ENCODE data around the gene SMAD6.
A peak's percentile ranks its signal among the peaks of the same experiment; 100 is the strongest.

The SMAD6 gene

GRCh38 chr15:66760968-66761725 is 59.1 kb downstream of the SMAD6 start:
- DNase-seq: no peak

GRCh38 chr15:66761726-66762595 is 59.9 kb downstream of the SMAD6 start:
- no peak for DNase-seq

GRCh38 chr15:66763186-66764071 is 61.4 kb downstream of the SMAD6 start:
- no peak for DNase-seq

GRCh38 chr15:66764072-66764786 is 62.2 kb downstream of the SMAD6 start:
- DNase-seq: no peak

- peak; percentile 71 for DNase-seq
Measured at GRCh38 chr15:66765478-66766281, 63.6 kb downstream of the SMAD6 start.

GRCh38 chr15:66766282-66767230 is 64.5 kb downstream of the SMAD6 start:
- DNase-seq: no peak

- DNase-seq: no peak
Measured at GRCh38 chr15:66767240-66767659, 65.2 kb downstream of the SMAD6 start.

- no peak for DNase-seq
Measured at GRCh38 chr15:66768987-66769386, 67.0 kb downstream of the SMAD6 start.

- no peak for DNase-seq
Measured at GRCh38 chr15:66770518-66771350, 68.7 kb downstream of the SMAD6 start.

GRCh38 chr15:66771351-66771650 is 69.3 kb downstream of the SMAD6 start:
- no peak for DNase-seq

GRCh38 chr15:66772604-66773128 is 70.6 kb downstream of the SMAD6 start:
- DNase-seq: no peak

GRCh38 chr15:66773129-66773873 is 71.3 kb downstream of the SMAD6 start:
- DNase-seq: no peak

- DNase-seq: peak; percentile 36
Measured at GRCh38 chr15:66774001-66774814, 72.2 kb downstream of the SMAD6 start.

- no peak for DNase-seq
Measured at GRCh38 chr15:66775127-66776105, 73.4 kb downstream of the SMAD6 start.

- no peak for DNase-seq
Measured at GRCh38 chr15:66777054-66777453, 75.0 kb downstream of the SMAD6 start.

- no peak for DNase-seq
Measured at GRCh38 chr15:66777596-66778313, 75.7 kb downstream of the SMAD6 start.
